Mucosa of stomach (tissue), 1 donor: ENCODE results near the gene ANXA8.

Experiments used
- H3K27me3 ChIP-seq: one replicate; pipeline ENCODE4 v1.7.0; 2013; ENCODE audit warnings: mild to moderate bottlenecking, low read length; ENCODE audit not compliant: control insufficient read depth, insufficient read depth
- H3K36me3 ChIP-seq: one replicate; pipeline ENCODE4 v1.7.0; 2013; ENCODE audit warnings: low read length; ENCODE audit not compliant: control insufficient read depth, insufficient read depth
- H3K4me1 ChIP-seq: one replicate; pipeline ENCODE4 v1.7.0; 2013; ENCODE audit warnings: mild to moderate bottlenecking, low read length; ENCODE audit not compliant: control insufficient read depth, insufficient read depth
- H3K4me3 ChIP-seq: one replicate; pipeline ENCODE4 v1.7.0; 2013; ENCODE audit warnings: low read length
- H3K9ac ChIP-seq: one replicate; pipeline ENCODE4 v1.7.0; 2013; ENCODE audit warnings: mild to moderate bottlenecking, low read length, moderate library complexity
- H3K9me3 ChIP-seq: one replicate; pipeline ENCODE4 v1.7.0; 2013; ENCODE audit warnings: mild to moderate bottlenecking, low read length, moderate library complexity; ENCODE audit not compliant: control insufficient read depth
- donor health status: Pancreatic carcinoma.

Gene ANXA8

GRCh38 chr10:47438857-47439474 is 44.9 kb downstream of the ANXA8 start:
- H3K9ac ChIP-seq: no peak overlapping the region
- no peaks in the 10 kb centered on the region for H3K9me3 ChIP-seq
- H3K36me3 ChIP-seq: no peaks in the 10 kb centered on the region
- H3K27me3 ChIP-seq: no peaks in the 10 kb centered on the region
- H3K4me3 ChIP-seq: no peak overlapping the region
- no peaks in the 10 kb centered on the region for H3K4me1 ChIP-seq

- no peaks in the 10 kb centered on the region for H3K36me3 ChIP-seq
- H3K9ac ChIP-seq: no peak overlapping the region
- H3K4me1 ChIP-seq: peaks cover 12% of the 10 kb centered on the region
- no peak overlapping the region for H3K4me3 ChIP-seq
- H3K27me3 ChIP-seq: no peaks in the 10 kb centered on the region
- no peaks in the 10 kb centered on the region for H3K9me3 ChIP-seq
These were observed 48.8 kb downstream of the ANXA8 start for GRCh38 chr10:47435081-47435480.

GRCh38 chr10:47425813-47426419 is 58.0 kb downstream of the ANXA8 start:
- Histone ChIP-seq H3K9ac (no peak overlapping the region), H3K9me3 (no peaks in the 10 kb centered on the region), H3K36me3 (no peaks in the 10 kb centered on the region), H3K4me3 (no peak overlapping the region), H3K27me3 (no peaks in the 10 kb centered on the region), H3K4me1 (no peaks in the 10 kb centered on the region)

GRCh38 chr10:47424231-47424630 is 59.7 kb downstream of the ANXA8 start:
- no peaks in the 10 kb centered on the region for H3K36me3 ChIP-seq
- H3K9ac ChIP-seq: no peak overlapping the region
- no peaks in the 10 kb centered on the region for H3K27me3 ChIP-seq
- H3K4me3 ChIP-seq: no peak overlapping the region
- H3K9me3 ChIP-seq: no peaks in the 10 kb centered on the region
- H3K4me1 ChIP-seq: no peaks in the 10 kb centered on the region

- H3K4me1 ChIP-seq: no peaks in the 10 kb centered on the region
- H3K9me3 ChIP-seq: no peaks in the 10 kb centered on the region
- no peak overlapping the region for H3K9ac ChIP-seq
- H3K36me3 ChIP-seq: no peaks in the 10 kb centered on the region
- no peak overlapping the region for H3K4me3 ChIP-seq
- H3K27me3 ChIP-seq: no peaks in the 10 kb centered on the region
These were observed 60.4 kb downstream of the ANXA8 start for GRCh38 chr10:47423476-47423875.

- H3K9me3 ChIP-seq: no peaks in the 10 kb centered on the region
- H3K27me3 ChIP-seq: no peaks in the 10 kb centered on the region
- no peak overlapping the region for H3K9ac ChIP-seq
- no peak overlapping the region for H3K4me3 ChIP-seq
- H3K36me3 ChIP-seq: no peaks in the 10 kb centered on the region
- H3K4me1 ChIP-seq: no peaks in the 10 kb centered on the region
These were observed 62.6 kb downstream of the ANXA8 start for GRCh38 chr10:47421057-47421952.

GRCh38 chr10:47420305-47421056 is 63.4 kb downstream of the ANXA8 start:
- H3K27me3 ChIP-seq: no peaks in the 10 kb centered on the region
- no peaks in the 10 kb centered on the region for H3K4me1 ChIP-seq
- H3K9ac ChIP-seq: no peak overlapping the region
- no peaks in the 10 kb centered on the region for H3K36me3 ChIP-seq
- no peak overlapping the region for H3K4me3 ChIP-seq
- no peaks in the 10 kb centered on the region for H3K9me3 ChIP-seq

- Histone ChIP-seq H3K4me1 (no peaks in the 10 kb centered on the region), H3K9me3 (no peaks in the 10 kb centered on the region), H3K9ac (no peak overlapping the region), H3K36me3 (no peaks in the 10 kb centered on the region), H3K27me3 (no peaks in the 10 kb centered on the region), H3K4me3 (no peak overlapping the region)
These were observed 64.5 kb downstream of the ANXA8 start for GRCh38 chr10:47419421-47419820.

GRCh38 chr10:47418966-47419365 is 64.9 kb downstream of the ANXA8 start:
- no peaks in the 10 kb centered on the region for H3K27me3 ChIP-seq
- H3K9me3 ChIP-seq: no peaks in the 10 kb centered on the region
- H3K4me1 ChIP-seq: no peaks in the 10 kb centered on the region
- H3K9ac ChIP-seq: no peak overlapping the region
- no peaks in the 10 kb centered on the region for H3K36me3 ChIP-seq
- H3K4me3 ChIP-seq: no peak overlapping the region

- no peaks in the 10 kb centered on the region for H3K4me1 ChIP-seq
These were observed 65.6 kb downstream of the ANXA8 start for GRCh38 chr10:47418321-47418720.

More at GRCh38 chr10:47418321-47418720, 65.6 kb downstream of the ANXA8 start:
- Histone ChIP-seq H3K27me3 (no peaks in the 10 kb centered on the region), H3K36me3 (no peaks in the 10 kb centered on the region), H3K9me3 (no peaks in the 10 kb centered on the region), H3K9ac (no peak overlapping the region), H3K4me3 (no peak overlapping the region)
